HG03575 (cell line): ENCODE results near the gene CALML6.
"Not testable (repeated sequence)": the region's sequence is repeated elsewhere in the genome, so short reads cannot be mapped to it uniquely, and the experiment has no call there.

Experiments used
- ATAC-seq: cut with Tn5 transposase; IDR thresholded peaks from one replicate; pipeline ENCODE4 v1.9.1; 2021; ENCODE audit not compliant: unreplicated experiment, insufficient number of reproducible peaks, low FRiP score; ENCODE audit errors: extremely low read depth

CALML6 gene, protein sequence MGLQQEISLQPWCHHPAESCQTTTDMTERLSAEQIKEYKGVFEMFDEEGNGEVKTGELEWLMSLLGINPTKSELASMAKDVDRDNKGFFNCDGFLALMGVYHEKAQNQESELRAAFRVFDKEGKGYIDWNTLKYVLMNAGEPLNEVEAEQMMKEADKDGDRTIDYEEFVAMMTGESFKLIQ

DNA sequence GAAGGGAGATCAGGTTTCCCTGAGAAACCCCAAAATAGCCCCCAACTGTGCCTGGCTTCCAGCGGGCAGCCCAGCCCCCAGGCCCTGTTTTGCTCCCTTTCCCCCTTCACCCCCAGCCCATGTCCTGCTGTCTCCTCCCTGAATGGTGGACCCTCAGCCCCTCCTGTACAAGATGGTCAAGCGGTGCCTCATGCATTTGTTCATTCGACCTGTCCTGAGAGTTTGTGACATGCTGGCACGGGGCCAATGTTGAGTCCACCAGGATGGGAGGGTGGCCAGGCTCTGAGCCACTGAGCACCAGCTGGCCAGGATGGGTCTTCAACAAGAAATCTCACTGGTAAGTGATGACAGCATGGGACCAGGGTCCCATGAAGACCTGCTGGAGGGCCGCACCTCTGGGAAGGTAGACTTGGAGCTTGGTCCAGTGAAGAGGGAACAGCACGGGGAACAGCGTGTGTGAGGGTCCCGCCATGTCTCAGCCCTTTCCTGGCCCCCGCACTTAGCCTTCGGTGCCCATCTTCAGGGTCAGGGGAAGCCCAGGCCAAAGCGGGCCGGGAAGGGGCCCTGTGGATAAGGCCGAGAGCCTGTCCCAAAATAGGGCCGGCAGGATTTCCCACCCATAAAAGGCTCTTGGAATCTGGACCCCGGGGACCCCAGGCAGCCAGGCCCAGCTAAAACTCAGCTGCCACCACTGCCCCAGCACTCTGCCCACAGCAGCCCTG is at the start of gene CALML6:
TSS of gene CALML6 (plus strand) at position 290 of the 722 bp plus-strand sequence. CDS start at position 311, 21 bp downstream.
- ATAC-seq = no peak

DNA sequence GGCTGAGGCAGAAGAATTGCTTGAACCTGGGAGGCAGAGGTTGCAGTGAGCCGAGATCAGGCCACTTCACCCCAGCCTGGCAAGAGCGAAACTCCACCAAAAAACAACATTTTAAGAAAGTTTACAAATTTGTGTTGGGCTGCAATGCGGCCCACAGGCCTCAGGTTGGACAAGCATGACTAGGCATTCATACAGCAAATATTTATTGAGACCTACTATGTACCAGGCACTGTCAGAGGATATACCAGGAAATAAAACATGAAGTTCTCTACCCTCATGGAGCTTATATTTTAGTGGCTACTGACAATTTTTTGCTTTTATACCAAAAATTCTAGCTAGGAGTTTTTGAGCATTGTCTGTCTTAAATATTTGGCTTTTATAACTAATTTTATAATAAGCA is 47.9 kb upstream of the CALML6 start:
- ATAC-seq = no peak

DNA sequence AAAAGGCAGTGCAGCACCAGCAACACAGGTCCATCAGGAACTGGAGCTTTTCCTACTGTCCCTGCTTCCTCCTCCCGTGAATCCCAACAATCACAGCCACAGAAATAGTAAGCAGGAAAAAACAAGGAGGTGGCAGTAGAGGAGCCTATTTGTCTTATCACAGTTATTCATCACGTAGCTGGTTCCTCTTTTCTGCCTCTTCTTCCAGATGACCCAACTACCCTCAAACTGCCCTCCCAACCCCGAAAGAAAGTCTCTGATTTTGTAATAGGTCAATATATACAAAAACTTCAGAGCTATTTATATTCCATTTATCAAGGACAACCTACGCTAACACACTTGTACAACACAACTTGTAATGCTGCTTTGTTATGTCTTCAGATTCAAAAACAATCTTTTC is 45.6 kb upstream of the CALML6 start:
- no peak for ATAC-seq

GRCh38 chr1:1872329-1872994 is 42.6 kb upstream of the CALML6 start:
- no peak for ATAC-seq

- no peak for ATAC-seq
Measured at GRCh38 chr1:1873186-1873585, 41.9 kb upstream of the CALML6 start.

- no peak for ATAC-seq
Measured at GRCh38 chr1:1874901-1875300, 40.2 kb upstream of the CALML6 start.

GRCh38 chr1:1875932-1876331 is 39.1 kb upstream of the CALML6 start:
- no peak for ATAC-seq

- no peak for ATAC-seq
Measured at GRCh38 chr1:1876335-1876930, 38.6 kb upstream of the CALML6 start.

DNA sequence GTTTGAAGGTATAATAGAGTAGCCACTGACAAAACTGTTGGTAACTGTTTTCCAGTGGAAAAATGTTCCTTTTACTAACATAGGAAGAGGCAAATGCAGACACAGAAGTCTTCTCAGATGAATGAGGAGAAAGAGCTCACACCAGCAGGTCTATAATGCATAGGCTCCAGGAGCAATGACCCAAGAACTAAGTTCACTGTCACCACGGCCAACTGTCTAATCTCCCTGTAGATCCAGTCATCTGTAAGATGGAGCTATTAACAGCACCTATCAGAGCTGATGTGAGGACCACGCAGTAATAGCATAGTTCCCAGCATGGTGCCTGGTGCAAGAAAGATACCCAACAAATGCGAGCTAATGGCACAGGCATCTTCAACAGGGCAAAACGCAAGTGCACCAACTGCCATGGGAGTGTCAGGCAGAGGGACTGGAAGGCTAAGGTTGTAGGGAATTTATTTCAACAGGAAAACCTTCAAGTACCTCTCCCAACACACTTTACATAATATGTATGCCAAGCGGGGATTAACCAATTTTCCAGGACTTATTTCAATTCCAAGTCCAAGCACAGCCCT is 37.1 kb upstream of the CALML6 start:
- ATAC-seq = no peak

GRCh38 chr1:1879942-1880341 is 35.1 kb upstream of the CALML6 start:
- ATAC-seq = no peak

DNA sequence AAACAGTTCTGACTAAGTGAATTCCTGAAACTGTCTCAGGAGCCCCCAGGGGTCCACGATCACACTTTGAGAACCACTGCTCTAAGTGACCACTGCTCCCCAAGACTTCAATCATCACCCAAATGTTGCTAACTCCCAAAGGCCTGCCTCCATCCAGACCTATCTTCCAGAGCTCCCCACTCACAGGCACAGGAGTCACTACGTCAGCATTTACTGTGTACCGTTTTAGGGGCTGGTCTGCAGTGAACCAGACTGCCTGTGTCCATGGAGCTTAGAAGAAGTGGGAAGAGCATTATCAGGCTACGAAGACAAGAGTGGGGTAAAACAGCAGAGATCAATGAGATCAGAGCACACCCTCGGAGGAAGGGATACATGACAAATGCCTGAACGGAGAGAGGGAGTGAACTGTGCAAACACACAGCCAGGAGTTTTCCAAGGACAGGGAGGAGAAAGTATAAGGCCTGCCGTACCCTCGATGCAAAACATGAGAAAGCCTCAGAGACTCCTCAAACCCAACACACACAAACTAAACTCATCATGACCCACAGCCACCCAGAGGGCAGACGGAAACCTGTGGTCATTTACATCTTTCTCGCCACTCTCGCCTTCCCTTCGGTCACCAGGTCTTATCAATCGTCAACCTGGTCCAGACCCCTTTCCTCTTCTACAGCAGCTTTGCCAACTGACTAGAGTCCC is 34.3 kb upstream of the CALML6 start:
- ATAC-seq = no peak

DNA sequence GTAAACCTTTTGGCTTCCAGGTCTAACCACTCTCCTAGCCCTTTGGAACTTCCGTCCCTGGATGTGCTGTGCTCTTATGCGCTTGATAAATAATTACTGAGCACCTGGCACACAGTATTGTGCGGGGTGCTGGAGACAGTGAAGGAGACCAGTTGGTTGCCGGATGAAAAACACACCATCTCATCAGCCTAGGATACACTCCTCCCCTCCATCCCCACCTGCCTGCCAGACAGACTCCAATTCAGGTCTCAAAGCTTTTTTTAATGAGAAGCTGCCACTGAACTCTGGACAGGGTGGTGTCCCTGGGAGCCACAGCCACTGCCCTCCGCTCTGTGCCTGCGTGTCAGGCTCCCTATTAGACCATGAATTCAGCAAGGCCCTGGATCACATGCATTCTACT is 33.3 kb upstream of the CALML6 start:
- no peak for ATAC-seq

DNA sequence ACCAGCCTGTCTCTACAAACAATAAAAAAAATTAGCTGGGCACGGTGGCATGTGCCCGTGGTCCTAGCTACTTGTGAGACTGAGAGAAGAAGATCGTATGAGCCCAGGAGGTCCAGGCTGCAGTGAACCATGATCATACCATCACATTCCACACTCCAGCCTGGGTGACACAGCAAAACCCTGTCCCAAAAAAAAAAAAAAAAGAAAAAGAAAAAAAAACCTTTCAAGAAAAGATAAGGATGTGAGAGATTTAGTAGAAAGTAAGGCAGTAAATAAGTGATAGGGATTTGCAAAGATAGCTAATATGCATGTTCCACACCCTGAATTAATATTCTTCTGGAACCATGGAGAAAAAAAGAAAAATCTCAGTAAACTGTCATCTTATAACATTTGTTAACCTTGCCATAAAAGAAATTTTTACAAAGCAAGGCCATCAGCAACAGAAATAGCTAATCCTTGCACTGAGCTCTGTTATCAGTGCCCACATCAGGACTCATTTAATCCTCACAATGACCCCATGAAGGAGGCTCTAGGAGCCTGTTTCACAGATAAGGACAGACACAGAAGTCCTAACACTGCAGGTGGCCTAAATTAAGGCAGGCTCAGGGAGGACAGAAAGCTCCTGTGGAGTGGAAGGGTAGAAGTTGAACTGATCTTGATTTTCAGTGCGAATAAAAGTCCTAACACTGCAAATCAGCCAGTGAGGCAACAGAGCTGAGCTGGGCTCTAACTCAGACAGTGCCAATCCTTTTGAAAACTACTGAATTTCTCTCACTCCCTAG is 31.8 kb upstream of the CALML6 start:
- ATAC-seq = no peak

- not testable (repeated sequence) for ATAC-seq
Measured at GRCh38 chr1:1883890-1884289, 31.2 kb upstream of the CALML6 start.

DNA sequence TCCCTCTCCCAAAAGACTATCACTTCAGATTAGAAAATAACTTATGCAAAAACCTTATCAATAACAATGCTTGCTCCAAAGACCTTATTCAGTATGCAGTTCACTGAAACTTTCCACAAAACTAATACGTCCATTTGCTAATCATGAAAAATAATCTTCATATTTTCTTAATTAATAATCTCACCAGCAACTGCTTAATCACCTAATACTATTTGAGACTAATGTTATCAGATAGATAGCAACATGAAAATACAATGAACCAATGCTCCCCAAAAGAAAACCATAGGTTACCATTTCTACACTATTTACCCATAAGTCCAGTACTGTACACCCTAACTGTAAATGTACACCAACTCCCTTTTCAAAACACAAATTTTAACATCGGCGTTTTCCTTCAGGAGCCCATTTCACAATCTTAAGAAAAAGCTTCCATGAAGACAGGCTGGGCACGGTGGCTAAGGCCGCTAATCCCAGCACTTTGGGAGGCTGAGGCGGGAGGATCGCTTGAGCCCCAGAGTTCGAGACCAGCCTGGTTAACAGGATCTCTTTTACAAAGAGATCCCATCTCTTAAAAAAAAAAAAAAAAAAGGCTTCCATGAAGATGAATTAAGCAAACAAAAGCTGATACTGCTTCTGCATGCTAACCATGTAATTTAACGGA is 25.8 kb upstream of the CALML6 start:
- ATAC-seq = no peak

GRCh38 chr1:1889847-1890505 is 25.1 kb upstream of the CALML6 start:
- no peak for ATAC-seq
